D721Med (cell line): Measurements from ENCODE around the gene MARS1.

Experiments
- DNase-seq: peaks from one replicate; pipeline ENCODE4 v3.0.0; 2011; ENCODE audit warnings: low spot score; ENCODE audit not compliant: insufficient read length
- FAIRE-seq: peaks from 2 replicates; lab custom pipeline; 2011; peaks lifted over from hg19 to GRCh38; lab: Jason Lieb, UNC
- TF ChIP-seq, protein P1 (sequence below): IDR thresholded peaks from 2 replicates; pipeline ENCODE4 v1.5.1; 2012; ENCODE audit warnings: mild to moderate bottlenecking, control low read depth; ENCODE audit not compliant: insufficient read depth; ENCODE audit errors: missing control alignments

The MARS1 gene

DNA sequence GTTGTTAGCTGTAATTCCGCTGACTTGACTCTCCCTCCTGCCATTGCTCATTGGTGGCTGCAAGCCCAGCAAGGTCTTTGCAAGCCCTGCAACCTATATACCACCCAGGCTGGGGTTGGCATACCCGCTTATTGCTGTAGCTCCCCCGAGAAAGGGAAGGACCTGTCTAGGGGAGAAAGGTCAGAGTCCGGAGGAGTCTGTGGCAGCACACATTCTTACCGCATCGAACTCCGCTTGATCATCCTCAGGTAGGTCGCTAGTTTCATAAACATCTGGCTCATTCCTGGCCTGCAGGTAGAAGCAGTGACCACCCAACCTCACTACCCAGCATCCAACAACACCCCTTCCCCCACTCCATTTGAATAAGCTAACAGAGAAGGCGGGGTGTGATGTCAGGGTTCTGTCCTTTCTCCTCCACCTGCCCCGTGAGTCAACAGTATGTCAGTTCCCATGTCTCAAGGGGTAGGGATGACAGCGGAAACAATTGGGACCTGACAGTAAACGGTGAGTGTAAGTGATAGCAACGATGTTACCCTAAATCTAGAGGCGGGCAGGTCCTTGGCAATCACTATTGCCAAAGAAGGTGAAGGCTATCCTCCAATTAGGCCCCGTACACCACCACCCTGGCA, 58.1 kb downstream of the MARS1 start:
- DNase-seq = no peak
- TF ChIP-seq, protein P1, sequence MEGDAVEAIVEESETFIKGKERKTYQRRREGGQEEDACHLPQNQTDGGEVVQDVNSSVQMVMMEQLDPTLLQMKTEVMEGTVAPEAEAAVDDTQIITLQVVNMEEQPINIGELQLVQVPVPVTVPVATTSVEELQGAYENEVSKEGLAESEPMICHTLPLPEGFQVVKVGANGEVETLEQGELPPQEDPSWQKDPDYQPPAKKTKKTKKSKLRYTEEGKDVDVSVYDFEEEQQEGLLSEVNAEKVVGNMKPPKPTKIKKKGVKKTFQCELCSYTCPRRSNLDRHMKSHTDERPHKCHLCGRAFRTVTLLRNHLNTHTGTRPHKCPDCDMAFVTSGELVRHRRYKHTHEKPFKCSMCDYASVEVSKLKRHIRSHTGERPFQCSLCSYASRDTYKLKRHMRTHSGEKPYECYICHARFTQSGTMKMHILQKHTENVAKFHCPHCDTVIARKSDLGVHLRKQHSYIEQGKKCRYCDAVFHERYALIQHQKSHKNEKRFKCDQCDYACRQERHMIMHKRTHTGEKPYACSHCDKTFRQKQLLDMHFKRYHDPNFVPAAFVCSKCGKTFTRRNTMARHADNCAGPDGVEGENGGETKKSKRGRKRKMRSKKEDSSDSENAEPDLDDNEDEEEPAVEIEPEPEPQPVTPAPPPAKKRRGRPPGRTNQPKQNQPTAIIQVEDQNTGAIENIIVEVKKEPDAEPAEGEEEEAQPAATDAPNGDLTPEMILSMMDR = no peak
- FAIRE-seq = no peak

DNA sequence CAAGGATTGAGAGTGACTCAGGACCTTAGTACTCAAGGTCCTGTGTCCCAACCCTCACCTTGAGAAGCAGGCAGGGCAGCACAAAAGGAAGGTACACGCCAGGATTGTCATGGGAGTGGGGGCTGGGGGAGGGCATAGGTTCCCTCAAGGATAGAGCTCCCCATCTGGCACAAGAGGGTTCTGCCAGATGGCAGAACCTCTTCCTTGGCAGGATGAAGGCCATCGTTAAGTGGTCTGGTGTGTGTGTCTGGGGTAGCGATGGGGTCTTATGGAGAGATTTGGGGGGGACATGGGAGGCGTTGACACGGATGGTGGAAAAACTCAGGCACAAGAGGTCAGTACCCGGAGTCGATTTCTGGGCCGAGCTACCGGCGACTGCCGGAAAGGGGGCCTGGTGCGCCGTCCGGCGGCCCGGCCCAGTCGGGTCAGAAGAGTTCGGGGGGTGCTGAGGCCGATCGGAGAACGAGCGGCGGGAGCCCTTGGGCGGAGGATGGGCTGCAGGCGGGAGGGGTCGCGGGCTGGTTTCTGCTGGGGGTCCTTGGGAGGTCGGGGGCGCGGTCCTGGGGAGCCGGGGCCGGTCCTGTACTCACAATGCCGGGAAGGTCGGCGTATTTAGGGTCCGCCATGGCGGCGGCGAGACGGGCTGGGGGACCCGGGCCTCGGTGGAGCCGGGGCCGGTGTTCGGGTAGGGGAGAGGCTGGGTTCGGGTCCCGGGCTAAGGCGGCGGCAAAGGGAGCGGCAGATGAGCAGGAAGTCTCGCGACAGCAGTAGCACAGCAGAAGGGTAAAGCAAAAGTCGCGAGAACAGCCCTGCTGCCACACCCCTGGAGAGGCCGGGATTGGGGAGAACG, 58.8 kb downstream of the MARS1 start, which contains the start of gene DCTN2:
Gene DCTN2, minus strand, starts transcription at position 755 of the 850 bp plus-strand sequence. Its CDS starts 129 bp downstream, at position 626.
- TF ChIP-seq, protein P1 = no peak
- FAIRE-seq (no peak), DNase-seq (peak; percentile 95)

DNA sequence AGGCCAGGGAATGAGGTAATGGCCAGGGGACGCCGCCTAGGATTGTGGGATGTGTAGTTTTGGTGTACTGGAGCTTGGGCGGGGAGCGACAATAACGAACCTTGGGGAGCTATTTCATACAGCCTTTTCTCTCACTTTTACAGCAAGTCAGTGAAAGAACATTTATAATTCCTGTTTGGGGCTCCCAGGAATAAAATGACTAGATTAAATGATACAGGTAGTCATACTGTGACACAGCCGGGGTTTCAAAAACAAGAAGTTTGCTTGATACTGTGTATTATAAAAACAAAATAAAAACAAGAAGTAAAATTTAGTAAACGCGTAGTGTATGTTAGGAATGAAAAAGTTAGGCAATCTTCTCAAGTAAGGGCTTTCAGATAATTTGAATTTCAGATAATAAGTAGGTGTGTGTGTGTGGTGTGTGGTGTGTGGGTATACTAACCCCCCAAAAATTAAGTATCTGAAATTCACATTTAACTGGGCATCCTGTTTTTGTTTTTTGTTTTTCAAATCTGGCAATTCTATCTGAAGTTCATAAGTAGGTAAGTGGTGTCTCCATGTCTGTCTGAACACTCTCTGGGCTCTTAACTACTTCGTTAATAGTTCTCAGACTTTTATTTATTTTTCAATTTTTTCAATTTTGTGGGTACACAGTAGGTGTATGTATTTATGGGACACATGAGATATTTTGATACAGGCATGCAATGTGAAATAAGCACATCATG, 59.6 kb downstream of the MARS1 start:
- DNase-seq = no peak
- TF ChIP-seq, protein P1 = no peak
- FAIRE-seq = no peak

DNA sequence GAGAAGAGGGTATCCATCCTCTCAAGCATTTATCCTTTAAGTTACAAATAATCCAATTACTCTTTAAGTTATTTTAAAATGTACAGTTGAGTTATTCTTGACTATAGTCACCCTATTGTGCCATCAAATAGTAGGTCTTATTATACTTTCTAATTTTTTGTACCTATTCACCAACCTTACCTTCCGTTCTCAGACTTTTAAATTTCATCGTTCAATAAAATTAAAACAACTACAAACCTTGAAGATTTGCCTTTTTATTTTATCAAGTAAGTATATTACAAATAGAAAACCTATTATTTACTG, 60.1 kb downstream of the MARS1 start:
- FAIRE-seq (no peak), DNase-seq (no peak)
- TF ChIP-seq, protein P1 = no peak

DNA sequence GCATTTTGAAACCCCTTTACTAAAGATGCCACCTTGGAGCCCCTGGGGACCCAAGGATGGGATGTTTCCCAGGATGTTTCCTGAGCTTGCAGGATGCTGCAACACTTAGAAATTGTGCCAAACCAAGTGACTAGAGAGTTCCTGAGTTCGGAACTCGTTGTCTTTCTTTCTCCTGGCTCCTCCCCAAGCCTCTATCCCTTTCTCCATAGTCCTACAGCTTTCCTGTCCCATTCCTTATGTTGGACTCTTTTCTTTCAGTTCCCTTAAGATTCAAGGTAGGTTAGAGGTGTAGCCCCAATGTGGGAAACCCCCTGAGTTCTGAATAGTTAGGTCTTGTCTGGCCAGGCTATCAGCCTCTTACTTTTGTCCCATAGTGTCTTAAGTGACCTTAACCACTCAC, 60.6 kb downstream of the MARS1 start:
- no peak for DNase-seq
- TF ChIP-seq, protein P1 = no peak
- no peak for FAIRE-seq

DNA sequence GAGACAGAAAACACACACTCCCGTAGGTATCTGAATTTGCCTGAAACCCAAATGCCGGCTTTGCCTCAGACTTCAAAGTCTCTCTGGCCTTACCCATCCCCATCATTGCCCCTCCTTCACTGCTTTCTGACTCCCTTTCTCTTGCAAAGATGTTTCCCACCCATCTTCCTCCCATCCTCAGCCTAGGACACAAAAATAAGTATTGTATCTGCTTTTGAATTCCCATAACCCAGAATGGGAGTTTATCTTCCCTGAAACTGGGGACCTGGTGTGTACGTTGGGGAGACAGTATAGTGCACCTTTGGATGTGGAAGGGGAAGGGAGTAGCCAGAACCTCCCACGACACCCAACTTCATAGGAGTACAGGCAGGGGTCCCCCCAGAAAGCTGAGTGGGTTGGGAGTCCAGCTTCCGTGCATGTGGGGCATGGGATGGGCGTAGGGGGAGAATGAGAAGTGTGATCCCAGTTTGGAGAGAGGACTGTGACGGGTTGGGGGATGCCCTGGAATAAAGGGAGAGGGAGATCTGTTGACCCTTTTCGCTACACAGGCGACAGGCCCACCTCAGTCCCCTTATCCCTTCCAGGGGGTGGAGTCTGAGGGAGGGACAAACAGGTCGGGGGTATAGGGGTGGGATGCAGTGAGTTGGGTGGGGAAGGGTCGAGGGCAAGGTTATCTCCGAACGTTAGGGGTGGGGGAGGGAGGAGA, 61.5 kb downstream of the MARS1 start:
- FAIRE-seq = no peak
- DNase-seq = no peak
- TF ChIP-seq, protein P1 = no peak
